Gastroesophageal sphincter (tissue), 4 donors: Measurements from ENCODE around the gene LMNTD2. TPM values are rescaled to one million over a fixed set of nuclear protein-coding genes. Genes with fewer than 3 reads are reported as not detected.

Source experiments
- ATAC-seq: fragments of 150-250 bp; one replicate; pipeline ENCODE4 v1.9.1; 2016; ENCODE audit warnings: mild to moderate bottlenecking, moderate library complexity
- H3K27ac ChIP-seq, 4 donors: fragments of 200-600 bp; sonication (generic) in 3 of 4; 1 replicate in 3 of 4; 2 replicates in 1 of 4; pipeline ENCODE4 v1.5.1; 2016 to 2019
- H3K27me3 ChIP-seq: fragments of 200-600 bp; sonication (generic); one replicate; pipeline ENCODE4 v1.5.1; 2019
- H3K36me3 ChIP-seq, 2 donors: fragments of 200-600 bp; sonication (generic); one replicate each; pipeline ENCODE4 v1.5.1; 2019; ENCODE audit warnings: control low read depth in 1 of 2
- H3K4me1 ChIP-seq, 3 donors: fragments of 200-600 bp; sonication (generic); 1 replicate in 2 of 3; 2 replicates in 1 of 3; pipeline ENCODE4 v1.5.1; 2016 to 2019; ENCODE audit warnings: control low read depth in 2 of 3
- H3K4me3 ChIP-seq, 2 donors: fragments of 200-600 bp; sonication (generic); one replicate each; pipeline ENCODE4 v1.5.1; 2019; ENCODE audit warnings: mild to moderate bottlenecking in 1 of 2, moderate library complexity in 1 of 2
- H3K9me3 ChIP-seq, 3 donors: fragments of 200-600 bp; sonication (generic); one replicate each; pipeline ENCODE4 v1.5.1; 2017 to 2019; ENCODE audit warnings: control low read depth in 2 of 3
- CTCF ChIP-seq, 4 experiments: fragments of 200-600 bp in 2 of 4; fragments of 450-650 bp in 2 of 4; sonication (generic) in 1 of 4; IDR thresholded peaks; one replicate each; pipeline ENCODE4 v1.5.1; 2017 to 2019; ENCODE audit warnings: antibody characterized with exemption in 4 of 4, mild to moderate bottlenecking in 2 of 4, moderate library complexity in 2 of 4
- EP300 ChIP-seq: sonication (generic); formaldehyde crosslinking; IDR thresholded peaks from one replicate; pipeline ENCODE4 v1.6.1; 2017; ENCODE audit warnings: antibody characterized with exemption, mild to moderate bottlenecking
- POLR2A ChIP-seq, 2 donors: fragments of 450-650 bp; IDR thresholded peaks; one replicate each; pipeline ENCODE4 v1.6.1; 2017; ENCODE audit warnings: antibody characterized with exemption in 2 of 2, mild to moderate bottlenecking in 2 of 2, moderate library complexity in 1 of 2
- POLR2AphosphoS5 ChIP-seq: sonication (generic); formaldehyde crosslinking; IDR thresholded peaks from one replicate; pipeline ENCODE4 v1.6.1; 2017; ENCODE audit warnings: antibody characterized with exemption
- WGBS, 2 donors: methylation state at CpG; one replicate each; pipeline ENCODE4 v1.1.5; 2018; ENCODE audit warnings: low coverage in 1 of 2; 5-methylcytosine and 5-hydroxymethylcytosine counted together
- total RNA-seq, 4 donors: library from RNA; depleted of rRNA; stranded (reverse); fragments of >200 nt; gene quantifications; one replicate each; pipeline ENCODE4 v1.1.0, GENCODE V29; 2016

LMNTD2 gene
- total RNA-seq, 4 donors from 2014 or later = 0.81 to 2.1 (median 1.1) TPM

DNA sequence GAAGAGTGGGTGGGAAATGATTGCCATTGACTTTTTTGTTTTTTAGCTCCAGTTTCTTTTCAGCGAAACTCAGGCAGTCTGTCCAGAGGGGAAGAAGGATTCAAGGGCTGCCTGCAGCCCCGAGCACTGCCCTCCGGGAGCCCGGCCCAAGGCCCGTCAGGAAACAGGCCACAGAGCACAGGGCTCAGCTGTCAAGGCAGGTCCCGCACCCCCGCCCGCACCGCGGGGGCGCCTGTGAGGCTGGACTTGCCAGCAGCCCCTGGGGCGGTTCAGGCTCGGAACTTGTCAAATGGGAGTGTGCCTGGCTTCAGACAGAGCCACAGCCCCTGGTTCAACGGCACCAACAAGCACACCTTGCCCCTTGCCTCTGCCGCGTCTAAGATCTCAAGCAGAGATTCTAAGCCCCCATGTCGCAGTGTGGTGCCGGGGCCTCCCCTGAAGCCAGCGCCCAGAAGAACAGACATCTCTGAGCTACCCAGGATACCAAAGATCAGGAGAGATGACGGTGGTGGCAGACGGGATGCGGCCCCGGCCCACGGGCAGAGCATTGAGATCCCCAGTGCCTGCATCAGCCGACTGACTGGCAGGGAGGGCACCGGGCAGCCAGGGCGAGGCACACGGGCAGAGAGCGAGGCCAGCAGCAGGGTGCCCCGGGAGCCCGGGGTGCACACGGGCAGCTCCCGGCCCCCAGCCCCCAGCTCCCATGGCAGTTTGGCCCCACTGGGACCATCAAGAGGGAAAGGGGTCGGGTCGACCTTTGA, 46.7 kb upstream of the LMNTD2 start:
- H3K36me3 ChIP-seq = peaks cover 0 to 100% of the 10 kb centered on the region in 2 donors
- peak overlapping the region in 3 of 4 donors; percentile 64 to 80 (median 76) for H3K27ac ChIP-seq
- no peak for TF ChIP-seq EP300
- no peak for TF ChIP-seq CTCF (IDR thresholded peaks at IDR 0.05)
- TF ChIP-seq POLR2A (IDR thresholded peaks at IDR 0.05) = no peak
- TF ChIP-seq POLR2AphosphoS5 = no peak

GRCh38 chr11:606245-606644, 45.7 kb upstream of the LMNTD2 start:
- 38% methylated on average over 5 of the region's 19 CpGs; no CpG with 5 or more reads in 1 of the 2 donors for WGBS, 2 donors

More for the DNA sequence above, 46.7 kb upstream of the LMNTD2 start:
- Histone ChIP-seq H3K4me3 (no peak overlapping the region), H3K27me3 (no peaks in the 10 kb centered on the region), H3K4me1 (peaks cover 0 to 14% (median 0%) of the 10 kb centered on the region in 3 donors), H3K9me3 (no peaks in the 10 kb centered on the region)
- 100% methylated on average over 2 of the region's 35 CpGs for WGBS, 2 donors
- ATAC-seq = no peak

DNA sequence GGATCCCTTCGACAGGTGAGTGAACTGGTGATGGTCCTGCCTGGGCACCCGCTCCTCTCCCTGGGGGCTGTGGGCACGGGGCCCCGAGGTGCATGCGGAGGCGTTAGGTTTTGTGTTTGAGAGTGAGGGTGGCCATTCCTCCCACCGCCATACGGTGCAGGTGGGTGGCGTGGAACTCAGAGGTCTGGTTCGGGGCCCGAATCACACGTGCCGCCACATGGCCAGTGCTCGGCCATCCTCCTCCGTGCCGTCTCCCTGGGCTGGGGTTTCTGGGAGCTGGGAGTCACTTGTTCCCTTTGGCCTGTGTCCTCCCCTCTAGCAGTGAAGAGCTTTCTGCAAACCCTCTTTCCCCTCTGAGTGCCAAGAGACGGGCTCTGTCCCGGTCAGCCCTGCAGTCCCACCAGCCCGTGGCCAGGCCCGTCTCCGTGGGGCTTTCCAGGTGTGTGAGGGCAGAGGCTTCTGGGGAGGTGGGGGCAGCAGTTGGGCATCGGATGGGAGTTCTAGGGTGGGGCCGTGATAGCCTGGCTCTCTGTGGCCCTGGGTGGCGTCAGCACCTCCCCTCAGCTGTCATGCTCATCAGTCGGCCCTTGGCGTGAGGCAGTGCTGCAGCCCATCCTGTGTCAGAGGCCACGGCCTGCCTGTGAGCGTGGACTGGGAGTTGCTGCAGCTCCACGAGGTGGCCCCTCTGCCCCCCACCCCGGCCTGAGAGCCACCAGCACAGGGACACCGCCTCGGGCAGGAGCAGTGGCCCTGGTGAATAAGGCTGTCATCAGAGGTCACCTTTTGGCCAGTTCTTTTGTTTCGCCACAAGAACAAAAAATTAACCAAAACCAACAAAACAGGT, 45.0 kb upstream of the LMNTD2 start:
- no peak for ATAC-seq

More at GRCh38 chr11:606245-606644, 45.7 kb upstream of the LMNTD2 start:
- peak; percentile 90 for ATAC-seq
- Histone ChIP-seq H3K9me3 (no peaks in the 10 kb centered on the region), H3K36me3 (peaks cover 0 to 100% of the 10 kb centered on the region in 2 donors), H3K4me1 (peaks cover 0 to 14% (median 0%) of the 10 kb centered on the region in 3 donors), H3K4me3 (no peak overlapping the region), H3K27ac (peak overlapping the region in 3 of 4 donors; percentile 64 to 80 (median 76)), H3K27me3 (no peaks in the 10 kb centered on the region)
- TF ChIP-seq POLR2AphosphoS5 (peak; percentile 51), CTCF (IDR thresholded peaks at IDR 0.05) (no peak), POLR2A (IDR thresholded peaks at IDR 0.05) (no peak), EP300 (no peak)

DNA sequence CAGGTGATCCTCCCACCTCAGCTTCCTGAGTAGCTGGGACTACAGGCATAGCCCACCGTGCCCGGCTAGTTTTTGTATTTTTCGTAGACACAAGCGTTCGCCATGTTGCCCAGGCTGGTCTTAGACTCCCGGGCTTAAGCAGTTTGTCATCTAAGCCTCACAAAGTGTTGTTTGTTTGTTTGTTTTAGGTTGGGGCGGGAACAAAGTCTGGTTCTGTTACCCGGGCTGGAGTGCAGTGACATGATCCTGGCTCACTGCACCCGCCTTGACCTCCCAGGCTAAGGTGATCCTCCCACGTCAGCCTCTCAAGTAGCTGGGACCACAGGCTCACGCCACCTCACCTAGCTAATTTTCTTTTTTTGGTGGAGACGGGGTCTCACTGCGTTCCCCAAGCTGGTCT, 42.6 kb upstream of the LMNTD2 start:
- H3K9me3 ChIP-seq = no peaks in the 10 kb centered on the region
- no peak overlapping the region for H3K4me3 ChIP-seq
- H3K36me3 ChIP-seq = peaks cover 0 to 100% of the 10 kb centered on the region in 2 donors
- no peak overlapping the region for H3K27ac ChIP-seq
- ATAC-seq = no peak
- TF ChIP-seq POLR2AphosphoS5 (no peak), CTCF (IDR thresholded peaks at IDR 0.05) (no peak), POLR2A (IDR thresholded peaks at IDR 0.05) (no peak), EP300 (no peak)
- 84% methylated on average over 12 of the region's 13 CpGs; no CpG with 5 or more reads in 1 of the 2 donors for WGBS, 2 donors
- peaks cover 0 to 14% (median 0%) of the 10 kb centered on the region in 3 donors for H3K4me1 ChIP-seq
- H3K27me3 ChIP-seq = no peaks in the 10 kb centered on the region

More for the DNA sequence above, 45.0 kb upstream of the LMNTD2 start:
- peaks cover 0 to 14% (median 0%) of the 10 kb centered on the region in 3 donors for H3K4me1 ChIP-seq
- no peaks in the 10 kb centered on the region for H3K9me3 ChIP-seq
- no peak overlapping the region for H3K4me3 ChIP-seq
- peak overlapping the region in 3 of 4 donors; percentile 64 to 80 (median 76) for H3K27ac ChIP-seq
- TF ChIP-seq POLR2A (IDR thresholded peaks at IDR 0.05) (no peak), CTCF (IDR thresholded peaks at IDR 0.05) (no peak), EP300 (no peak), POLR2AphosphoS5 (no peak)
- H3K27me3 ChIP-seq = no peaks in the 10 kb centered on the region
- WGBS, 2 donors = 100% methylated on average over 1 of the region's 33 CpGs; no CpG with 5 or more reads in 1 of the 2 donors
- H3K36me3 ChIP-seq = peaks cover 0 to 100% of the 10 kb centered on the region in 2 donors
